Measurements from ENCODE around the gene PRKAG1.

PRKAG1 gene

DNA sequence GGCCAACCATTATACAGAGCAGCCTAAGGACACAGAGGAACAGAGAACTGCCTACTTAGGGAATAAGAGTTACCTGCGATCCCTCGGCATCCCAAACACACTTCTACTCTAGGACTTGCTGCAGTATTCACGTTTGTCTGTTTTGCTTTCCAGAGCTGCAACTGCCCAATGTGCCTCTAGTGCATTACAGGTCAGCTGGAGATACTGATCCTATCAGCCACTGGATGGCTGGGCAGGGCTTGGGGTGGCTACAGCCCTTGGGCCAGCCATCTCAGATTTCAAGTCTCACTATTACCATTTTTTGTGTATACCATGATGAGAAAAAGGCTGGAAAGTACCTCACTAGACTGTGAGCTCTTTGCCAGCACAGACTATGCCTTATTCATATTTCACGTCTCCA lies 65.9 kb downstream of the PRKAG1 start:
- in situ Hi-C loops (cut with MboI; ENCODE audit: low sequenced_read_pairs, unreplicated experiment), result no loop called here
- no peak for DNase-seq (ENCODE audit: low spot score)
- TF ChIP-seq, protein P1, sequence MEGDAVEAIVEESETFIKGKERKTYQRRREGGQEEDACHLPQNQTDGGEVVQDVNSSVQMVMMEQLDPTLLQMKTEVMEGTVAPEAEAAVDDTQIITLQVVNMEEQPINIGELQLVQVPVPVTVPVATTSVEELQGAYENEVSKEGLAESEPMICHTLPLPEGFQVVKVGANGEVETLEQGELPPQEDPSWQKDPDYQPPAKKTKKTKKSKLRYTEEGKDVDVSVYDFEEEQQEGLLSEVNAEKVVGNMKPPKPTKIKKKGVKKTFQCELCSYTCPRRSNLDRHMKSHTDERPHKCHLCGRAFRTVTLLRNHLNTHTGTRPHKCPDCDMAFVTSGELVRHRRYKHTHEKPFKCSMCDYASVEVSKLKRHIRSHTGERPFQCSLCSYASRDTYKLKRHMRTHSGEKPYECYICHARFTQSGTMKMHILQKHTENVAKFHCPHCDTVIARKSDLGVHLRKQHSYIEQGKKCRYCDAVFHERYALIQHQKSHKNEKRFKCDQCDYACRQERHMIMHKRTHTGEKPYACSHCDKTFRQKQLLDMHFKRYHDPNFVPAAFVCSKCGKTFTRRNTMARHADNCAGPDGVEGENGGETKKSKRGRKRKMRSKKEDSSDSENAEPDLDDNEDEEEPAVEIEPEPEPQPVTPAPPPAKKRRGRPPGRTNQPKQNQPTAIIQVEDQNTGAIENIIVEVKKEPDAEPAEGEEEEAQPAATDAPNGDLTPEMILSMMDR (IDR thresholded peaks at IDR 0.05; ENCODE audit: borderline replicate concordance, control extremely low read depth, extremely low read depth, insufficient read depth, missing control alignments), result no peak
